HepG2 (cell line): ENCODE measurements around the gene MASTL. TPM values are rescaled to one million over a fixed set of nuclear protein-coding genes. Genes with fewer than 3 reads are reported as not detected.

Experiments
- ATAC-seq: fragments of 200-7000 bp; cut with Tn5 transposase; 3 replicates; pipeline ENCODE4 v1.9.1; 2020; ENCODE audit warnings: mild to moderate bottlenecking, moderate library complexity
- Bru-seq: library from RNA; stranded (reverse); fragments of 400-500 nt; gene quantifications from one replicate; lab custom pipeline; 2021; lab: Mats Ljungman, UMichigan
- BruChase-seq, 2 experiments: library from RNA; stranded (reverse); fragments of 400-500 nt; gene quantifications; one replicate each; lab custom pipeline; 2021; lab: Mats Ljungman, UMichigan
- BruUV-seq: library from RNA; stranded (reverse); fragments of 400-500 nt; replicated peaks from 2 replicates; lab custom pipeline; 2021; lab: Mats Ljungman, UMichigan
- CTCF ChIA-PET: fragments of 300-600 bp; formaldehyde crosslinking; extraction: SDS; loops from one replicate; lab custom pipeline; 2021; ENCODE audit warnings: low total read pairs, inconsistent platforms, low intra/inter-chr PET ratio; lab: Yijun Ruan, JAX
- POLR2A ChIA-PET: fragments of 350-600 bp; sonication (Branson Sonifier 250); formaldehyde crosslinking; loops from one replicate; lab custom pipeline; 2020; ENCODE audit warnings: antibody characterized with exemption, inconsistent platforms; lab: Yijun Ruan, JAX
- DNase-seq: peaks from one replicate; pipeline ENCODE4 v3.0.0-alpha.2; 2015; ENCODE audit warnings: low spot score
- FAIRE-seq: peaks from 3 replicates; lab custom pipeline; 2011; peaks lifted over from hg19 to GRCh38; lab: Jason Lieb, UNC
- H2AFZ ChIP-seq: one replicate; pipeline ENCODE4 v1.6.1; 2011; ENCODE audit warnings: low read length, inconsistent platforms
- H3K27ac ChIP-seq: fragments of 300-600 bp; 3 replicates; pipeline ENCODE4 v1.8.0; 2011; ENCODE audit warnings: mixed run types, mild to moderate bottlenecking, mixed read lengths, low read length, inconsistent platforms; ENCODE audit not compliant: insufficient read depth; ENCODE audit errors: extremely low read length
- H3K27me3 ChIP-seq, 2 experiments: fragments of 200-600 bp in 1 of 2; 2 replicates in 1 of 2; 3 replicates in 1 of 2; pipeline versions ENCODE4 v1.6.0 to v1.8.0; 2011; ENCODE audit warnings: low read length in 2 of 2, mild to moderate bottlenecking in 2 of 2, moderate library complexity in 2 of 2, inconsistent platforms in 1 of 2; ENCODE audit not compliant: insufficient read depth in 2 of 2, control insufficient read depth in 1 of 2
- H3K36me3 ChIP-seq, 2 experiments: fragments of 200-600 bp in 1 of 2; replicated peaks in 1 of 2; 2 replicates in 1 of 2; 3 replicates in 1 of 2; pipeline versions ENCODE4 v1.5.1 to v1.8.0; 2011; ENCODE audit warnings: low read length in 2 of 2, inconsistent platforms in 1 of 2; ENCODE audit not compliant: insufficient read depth in 2 of 2, control insufficient read depth in 1 of 2
- H3K4me1 ChIP-seq: 2 replicates; pipeline ENCODE4 v1.5.1; 2012; ENCODE audit warnings: low read length, inconsistent platforms; ENCODE audit not compliant: insufficient read depth
- H3K4me2 ChIP-seq: 2 replicates; pipeline ENCODE4 v1.6.0; 2011; ENCODE audit warnings: low read depth, low read length, inconsistent platforms
- H3K4me3 ChIP-seq, 3 experiments: fragments of 200-600 bp in 1 of 3; sonication (generic), shearing (Covaris generic) in 1 of 3; replicated peaks in 1 of 3; 2 replicates each; pipeline ENCODE4 v1.5.1; 2011 to 2016; ENCODE audit warnings: low read length in 3 of 3, inconsistent platforms in 2 of 3, low read depth in 2 of 3, mild to moderate bottlenecking in 2 of 3, control low read depth in 1 of 3, mixed read lengths in 1 of 3; ENCODE audit not compliant: insufficient read depth in 1 of 3
- H3K79me2 ChIP-seq: one replicate; pipeline ENCODE4 v1.6.1; 2011; ENCODE audit warnings: low read length, inconsistent platforms; ENCODE audit not compliant: insufficient read depth
- H3K9ac ChIP-seq: 2 replicates; pipeline ENCODE4 v1.6.0; 2011; ENCODE audit warnings: mild to moderate bottlenecking, low read depth, low read length, inconsistent platforms; ENCODE audit not compliant: insufficient read depth
- H3K9me3 ChIP-seq: 2 replicates; pipeline ENCODE4 v1.5.1; 2012; ENCODE audit warnings: mild to moderate bottlenecking, low read length
- H4K20me1 ChIP-seq: 2 replicates; pipeline ENCODE4 v1.6.0; 2011; ENCODE audit warnings: inconsistent platforms, mild to moderate bottlenecking, low read length, moderate library complexity; ENCODE audit not compliant: insufficient read depth
- FOXP4 ChIP-seq: sonication (generic); formaldehyde crosslinking; IDR thresholded peaks from 2 replicates; pipeline ENCODE4 v1.4.0; 2020; ENCODE audit warnings: missing genetic modification reagents
- GATA4 ChIP-seq: sonication (generic); IDR thresholded peaks from 2 replicates; pipeline ENCODE4 v1.6.1; 2016; ENCODE audit warnings: antibody characterized with exemption, low read depth, borderline replicate concordance
- IKZF4 ChIP-seq: sonication (generic); formaldehyde crosslinking; IDR thresholded peaks from 2 replicates; pipeline ENCODE4 v1.5.1; 2020; ENCODE audit warnings: borderline replicate concordance, mild to moderate bottlenecking, low read depth, missing genetic modification reagents; ENCODE audit errors: not compliant biosample characterization
- PITX1 ChIP-seq: sonication (generic); formaldehyde crosslinking; IDR thresholded peaks from 2 replicates; pipeline ENCODE4 v1.5.1; 2020; ENCODE audit warnings: mild to moderate bottlenecking, missing genetic modification reagents
- SOX13 ChIP-seq, 3 experiments: fragments of 450-650 bp in 1 of 3; sonication (generic) in 1 of 3; formaldehyde crosslinking in 1 of 3; IDR thresholded peaks in 2 of 3; conservative IDR thresholded peaks in 1 of 3; 2 replicates each; pipeline versions ENCODE4 v1.5.0 to v1.6.1; 2016 to 2020; ENCODE audit warnings: antibody characterized with exemption in 1 of 3, mild to moderate bottlenecking in 1 of 3, missing compliant biosample characterization in 1 of 3, missing genetic modification reagents in 1 of 3, moderate library complexity in 1 of 3
- THYN1 ChIP-seq: sonication (generic); formaldehyde crosslinking; IDR thresholded peaks from 2 replicates; pipeline ENCODE4 v1.8.1; 2023; ENCODE audit warnings: low read depth, mild to moderate bottlenecking, moderate library complexity, missing genetic modification reagents, borderline replicate concordance
- ZFP36 ChIP-seq: fragments of 150-350 bp; IDR thresholded peaks from 2 replicates; pipeline ENCODE4 v1.6.1; 2018; ENCODE audit warnings: borderline replicate concordance, low read length, low read depth; ENCODE audit not compliant: partially characterized antibody
- ZNF18 ChIP-seq: sonication (generic); formaldehyde crosslinking; IDR thresholded peaks from 2 replicates; pipeline ENCODE4 v1.8.0; 2022; ENCODE audit warnings: mild to moderate bottlenecking, missing genetic modification reagents; ENCODE audit not compliant: insufficient replicate concordance
- ZNF639 ChIP-seq: conservative IDR thresholded peaks from 2 replicates; pipeline ENCODE4 v1.6.1; 2018; ENCODE audit warnings: missing genetic modification reagents
- ZNF672 ChIP-seq: sonication (generic); formaldehyde crosslinking; IDR thresholded peaks from 2 replicates; pipeline ENCODE4 v1.8.1; 2022; ENCODE audit warnings: missing genetic modification reagents
- ZNF792 ChIP-seq: IDR thresholded peaks from 2 replicates; pipeline ENCODE4 v1.6.1; 2016
- WGBS: methylation state at CpG from one replicate; pipeline ENCODE4 v1.1.6; 2017; ENCODE audit warnings: low lambda C conversion rate; 5-methylcytosine and 5-hydroxymethylcytosine counted together
- in situ Hi-C: cut with HindIII; loops from 2 replicates; pipeline ENCODE4 v1.10.0; 2017; ENCODE audit warnings: low pct_unique_long_range_greater_than_20kb; ENCODE audit not compliant: extremely low pct_ligation_motif_present
- intact Hi-C: fragments of 100-400 bp; cut with micrococcal nuclease; formaldehyde crosslinking; loops from one replicate; pipeline ENCODE4 v1.10.0; 2022; ENCODE audit not compliant: unreplicated experiment
- long read RNA-seq, 2 experiments: library from RNA in 1 of 2; library from polyadenylated mRNA in 1 of 2; stranded (forward) in 1 of 2; unstranded in 1 of 2; transcript quantifications; one replicate each; pipeline ENCODE4 v2.0.0, GENCODE V29; 2019 to 2022
- polyA minus RNA-seq, 3 experiments: library from RNA; depleted of rRNA, polyadenylated mRNA; stranded (reverse); fragments of >200 nt; gene quantifications; 2 replicates each; pipeline ENCODE4 v1.2.3, GENCODE V29; 2011; ENCODE audit warnings: low replicate concordance in 1 of 3
- polyA plus RNA-seq, 8 experiments: library from polyadenylated mRNA; depleted of rRNA in 3 of 8; stranded (reverse) in 7 of 8; unstranded in 1 of 8; fragments of >200 nt; fragmentation: Illumina TruSeq in 4 of 8; extraction: Trizol in 4 of 8; gene quantifications; 2 replicates each; pipeline versions ENCODE4 v1.2.1 to v1.2.3, GENCODE V29; 2011 to 2016; ENCODE audit warnings: low read depth in 4 of 8, missing spikeins in 1 of 8, mixed read lengths in 1 of 8; ENCODE audit not compliant: insufficient read depth in 1 of 8
- total RNA-seq, 5 experiments: library from RNA; depleted of rRNA; stranded (reverse); fragments of >200 nt; fragmentation: Illumina TruSeq; extraction: Trizol; gene quantifications; 2 replicates each; pipeline ENCODE4 v1.2.3, GENCODE V29; 2016; ENCODE audit warnings: low read depth in 1 of 5

MASTL gene
- total RNA-seq (2016; rRNA removed; fragmentation: Illumina TruSeq; extraction: Trizol) (18.0 and 24.3 TPM in 2 replicates), polyA plus RNA-seq (2011; rRNA removed) (3.8 and 6.0 TPM in 2 replicates), polyA minus RNA-seq (2011; rRNA and poly(A)+ RNA removed; ENCODE audit: low replicate concordance) (3.3 and 5.4 TPM in 2 replicates), Bru-seq, nascent RNA (percentile 64 among the genes with signal in this experiment), BruChase-seq, experiment 1, labeled RNA remaining after a 6-hour chase (percentile 69 among the genes with signal in this experiment), BruChase-seq, experiment 2, labeled RNA remaining after a 2-hour chase (percentile 73 among the genes with signal in this experiment)
- total RNA-seq (2016; cell fraction: cytosol; rRNA removed; fragmentation: Illumina TruSeq; extraction: Trizol; ENCODE audit: low read depth): 19.9 and 22.9 TPM in 2 replicates
- total RNA-seq (2016; cell fraction: insoluble cytoplasmic fraction; rRNA removed; fragmentation: Illumina TruSeq; extraction: Trizol): 18.3 and 24.2 TPM in 2 replicates
- 17.1 and 20.3 TPM in 2 replicates for total RNA-seq (2016; cell fraction: membrane; rRNA removed; fragmentation: Illumina TruSeq; extraction: Trizol)
- 15.3 and 17.7 TPM in 2 replicates for total RNA-seq (2016; cell fraction: nucleus; rRNA removed; fragmentation: Illumina TruSeq; extraction: Trizol)
- 2.2 and 3.0 TPM in 2 replicates for polyA plus RNA-seq (2011; cell fraction: cytosol; rRNA removed)
- polyA plus RNA-seq (2011; cell fraction: nucleus; rRNA removed): 3.0 and 3.2 TPM in 2 replicates
- polyA plus RNA-seq (2012): 4.3 and 7.4 TPM in 2 replicates
- 0.82 and 1.1 TPM in 2 replicates for polyA plus RNA-seq (2016; cell fraction: cytosol; fragmentation: Illumina TruSeq; extraction: Trizol; ENCODE audit: low read depth)
- 20.7 and 22.2 TPM in 2 replicates for polyA plus RNA-seq (2016; cell fraction: insoluble cytoplasmic fraction; fragmentation: Illumina TruSeq; extraction: Trizol; ENCODE audit: low read depth)
- polyA plus RNA-seq (2016; cell fraction: membrane; fragmentation: Illumina TruSeq; extraction: Trizol; ENCODE audit: low read depth): 2.2 and 3.2 TPM in 2 replicates
- polyA plus RNA-seq (2016; cell fraction: nucleus; fragmentation: Illumina TruSeq; extraction: Trizol; ENCODE audit: insufficient read depth, low read depth): 18.2 and 18.3 TPM in 2 replicates
- polyA minus RNA-seq (2011; cell fraction: cytosol; rRNA and poly(A)+ RNA removed): 4.7 and 4.8 TPM in 2 replicates
- 8.1 and 8.8 TPM in 2 replicates for polyA minus RNA-seq (2011; cell fraction: nucleus; rRNA and poly(A)+ RNA removed)
- long read RNA-seq, experiment 1, partial matches to known transcripts: 3 of 10 reads
- long read RNA-seq, experiment 1, other reads (novel, unspliced or antisense): 2 of 10 reads
- long read RNA-seq, experiment 2, partial matches to known transcripts: 6 of 10 reads
- long read RNA-seq, experiment 2, other reads (novel, unspliced or antisense): 0 of 10 reads

- Histone ChIP-seq H3K27me3 (no peaks in the 10 kb centered on the region; a peak in 1 of 5 replicates), H3K4me3 (peak within 1 kb of the TSS; percentile 94 to 99 (median 96)), H3K4me2 (peak within 1 kb of the TSS; percentile 98), H3K36me3 (peaks cover 4 to 12% of the 10 kb centered on the region in 2 experiments; a peak in 3 of 5 replicates), H4K20me1 (peaks cover 24% of the 10 kb centered on the region), H3K79me2 (peaks cover 70% of the 10 kb centered on the region), H3K9me3 (no peaks in the 10 kb centered on the region), H3K4me1 (peaks cover 41% of the 10 kb centered on the region), H2AFZ (peak within 1 kb of the TSS; percentile 20), H3K27ac (peak within 1 kb of the TSS; percentile 98), H3K9ac (peak within 1 kb of the TSS; percentile 99)
- DNase-seq: peak; percentile 88
- peak; percentile 87 for ATAC-seq
- intact Hi-C loops (loop anchor here (2.0 to 10.0 kb wide), 4 partner anchors 54 to 460 kb away; partner anchors contain the start of genes ANKRD26 and PDSS1), in situ Hi-C loops (no loop called here)
- BruUV-seq: no TSS peak
- ChIA-PET CTCF (no interaction called here), POLR2A (interaction anchor here (1.0 to 1.5 kb wide), 5 partner anchors 14 to 1148 kb away, joined by 3 to 6 read pairs (median 4); partner anchors contain the start of genes ANKRD26 and MPP7)
- FAIRE-seq: no peak
- WGBS: 0% methylated on average over 12 of the region's 55 CpGs
- TF ChIP-seq SOX13 (IDR thresholded peaks at IDR 0.05) (no peak), SOX13 (CRISPR knock-in tag; conservative IDR thresholded peaks at IDR 0.05 in 1 of 2, IDR thresholded peaks at IDR 0.05 in 1 of 2) (peak in 1 of 2 experiments; percentile 18; a peak in 1 of 4 replicates), ZFP36 (no peak), IKZF4 (CRISPR knock-in tag) (no peak), ZNF792 (CRISPR knock-in tag) (peak; percentile 74), THYN1 (CRISPR knock-in tag) (no peak), FOXP4 (CRISPR knock-in tag) (0 out of 2 replicates have a peak, but pooled peaks have one; percentile 43), GATA4 (peak; percentile 65; the same call in 1 of the 2 replicates), ZNF672 (no peak), ZNF18 (CRISPR knock-in tag) (peak; percentile 72), ZNF639 (peak; percentile 80; the same call in 1 of the 2 replicates), PITX1 (CRISPR knock-in tag) (no peak)
These were observed at the start of gene MASTL for GRCh38 chr10:27155066-27155754. TSS of gene MASTL (plus strand) at chr10:27155352. CDS start at chr10:27155427, 75 bp downstream.
